Upper lobe of right lung (tissue), 1 donor: ENCODE results near the gene SYNJ2. TPM values are rescaled to one million over a fixed set of nuclear protein-coding genes. Genes with fewer than 3 reads are reported as not detected.

Experiments used
- ATAC-seq: fragments of 200-7000 bp; cut with Tn5 transposase; one replicate; pipeline ENCODE4 v1.9.1; 2020; ENCODE audit warnings: mild to moderate bottlenecking, moderate library complexity
- DNase-seq: peaks from one replicate; pipeline ENCODE4 v3.0.0-alpha.2; 2020
- H3K27ac ChIP-seq: fragments of 200-600 bp; one replicate; pipeline ENCODE4 v1.8.0; 2022
- H3K27me3 ChIP-seq: fragments of 200-600 bp; one replicate; pipeline ENCODE4 v1.8.0; 2022; ENCODE audit warnings: mild to moderate bottlenecking
- H3K36me3 ChIP-seq: fragments of 200-600 bp; one replicate; pipeline ENCODE4 v1.8.0; 2022
- H3K4me1 ChIP-seq: fragments of 200-600 bp; one replicate; pipeline ENCODE4 v1.8.0; 2022
- H3K4me3 ChIP-seq: fragments of 200-600 bp; one replicate; pipeline ENCODE4 v1.8.0; 2022; ENCODE audit warnings: mild to moderate bottlenecking
- H3K9me3 ChIP-seq: fragments of 200-600 bp; one replicate; pipeline ENCODE4 v1.8.0; 2022
- CTCF ChIP-seq: fragments of 200-600 bp; IDR thresholded peaks from one replicate; pipeline ENCODE4 v1.8.0; 2022; ENCODE audit warnings: antibody characterized with exemption
- intact Hi-C: fragments of 100-400 bp; cut with DNase I; formaldehyde crosslinking; loops from one replicate; pipeline ENCODE4 v1.11.0; 2022
- total RNA-seq: library from RNA; stranded (reverse); fragmentation: NEBNext Ultra II Directional; extraction: Animal tissue kit (Norgen Biotek cat#: 25700); gene quantifications from one replicate; pipeline ENCODE4 v1.2.1, GENCODE V29; 2021
- donor health status: DM: no; HTN: yes; CAD: no; lungs with severe emphysema.

The SYNJ2 gene
- total RNA-seq, 1 donor from 2014 or later = 7.2 TPM

- ATAC-seq (no peak), DNase-seq (peak; percentile 40)
- no peak for TF ChIP-seq CTCF
- H3K36me3 ChIP-seq = peaks cover 3% of the 10 kb centered on the region
- intact Hi-C loops = no loop called here
- H3K4me1 ChIP-seq = no peaks in the 10 kb centered on the region
- H3K27me3 ChIP-seq = no peaks in the 10 kb centered on the region
- no peak overlapping the region for H3K4me3 ChIP-seq
- H3K27ac ChIP-seq = no peak overlapping the region
- no peaks in the 10 kb centered on the region for H3K9me3 ChIP-seq
These were observed 84.6 kb downstream of the SYNJ2 start for GRCh38 chr6:158066136-158066781.

GRCh38 chr6:158067436-158068015 is 85.9 kb downstream of the SYNJ2 start:
- no peaks in the 10 kb centered on the region for H3K4me1 ChIP-seq
- intact Hi-C loops = no loop called here
- DNase-seq (no peak), ATAC-seq (no peak)
- no peaks in the 10 kb centered on the region for H3K27me3 ChIP-seq
- no peak overlapping the region for H3K27ac ChIP-seq
- TF ChIP-seq CTCF = no peak
- H3K4me3 ChIP-seq = no peak overlapping the region
- no peaks in the 10 kb centered on the region for H3K9me3 ChIP-seq
- peaks cover 3% of the 10 kb centered on the region for H3K36me3 ChIP-seq

- no peak overlapping the region for H3K27ac ChIP-seq
- no peak for DNase-seq
- intact Hi-C loops = no loop called here
- H3K9me3 ChIP-seq = no peaks in the 10 kb centered on the region
- no peaks in the 10 kb centered on the region for H3K27me3 ChIP-seq
- no peak overlapping the region for H3K4me3 ChIP-seq
- ATAC-seq = no peak
- no peaks in the 10 kb centered on the region for H3K4me1 ChIP-seq
- TF ChIP-seq CTCF = no peak
- H3K36me3 ChIP-seq = peaks cover 3% of the 10 kb centered on the region
These were observed 86.7 kb downstream of the SYNJ2 start for GRCh38 chr6:158068156-158068892.

- DNase-seq (peak; percentile 88), ATAC-seq (peak; percentile 88)
- Histone ChIP-seq H3K27me3 (no peaks in the 10 kb centered on the region), H3K27ac (peak overlapping the region; percentile 30), H3K4me3 (no peak overlapping the region), H3K36me3 (peaks cover 3% of the 10 kb centered on the region), H3K9me3 (no peaks in the 10 kb centered on the region), H3K4me1 (no peaks in the 10 kb centered on the region)
- TF ChIP-seq CTCF = no peak
- intact Hi-C loops = no loop called here
These were observed 87.5 kb downstream of the SYNJ2 start for GRCh38 chr6:158068893-158069799.

- Histone ChIP-seq H3K4me3 (no peak overlapping the region), H3K4me1 (no peaks in the 10 kb centered on the region), H3K36me3 (peaks cover 3% of the 10 kb centered on the region), H3K27me3 (no peaks in the 10 kb centered on the region), H3K27ac (no peak overlapping the region), H3K9me3 (no peaks in the 10 kb centered on the region)
- no peak for TF ChIP-seq CTCF
- ATAC-seq (no peak), DNase-seq (no peak)
- intact Hi-C loops = loop anchor here (10.0 kb wide), 1 partner anchor 85 kb away; the partner anchor contains the start of gene SYNJ2
These were observed 88.1 kb downstream of the SYNJ2 start for GRCh38 chr6:158069800-158070195.
